Dendritic cell treated with granulocyte-macrophage colony-stimulating factor and Interleukin-4, amounts not matched to agents 40 ng/mL and 50 ng/mL, for 4 days (primary cell): ENCODE results near the gene ITGB3BP.

Experiments used
- H3K27ac Mint-ChIP-seq: one replicate; pipeline ENCODE4 v1.8.0; 2022; ENCODE audit warnings: mild to moderate bottlenecking, mixed read lengths
- H3K27me3 Mint-ChIP-seq: one replicate; pipeline ENCODE4 v1.8.0; 2022; ENCODE audit warnings: mild to moderate bottlenecking, mixed read lengths
- H3K36me3 Mint-ChIP-seq: one replicate; pipeline ENCODE4 v1.8.0; 2022; ENCODE audit warnings: low read depth, mixed read lengths
- H3K4me1 Mint-ChIP-seq: one replicate; pipeline ENCODE4 v1.8.0; 2022; ENCODE audit warnings: low read depth, mixed read lengths
- H3K4me3 Mint-ChIP-seq: one replicate; pipeline ENCODE4 v1.8.0; 2022; ENCODE audit warnings: mild to moderate bottlenecking, moderate library complexity, mixed read lengths
- H3K9me3 Mint-ChIP-seq: one replicate; pipeline ENCODE4 v1.8.0; 2022; ENCODE audit warnings: mixed read lengths
- intact Hi-C: fragments of 100-400 bp; cut with micrococcal nuclease; formaldehyde crosslinking; loops from one replicate; pipeline ENCODE4 v1.15.0; 2022

Gene ITGB3BP

GRCh38 chr1:63537006-63537405 lies 14.0 kb upstream of the ITGB3BP start:
- no peak overlapping the region for H3K27ac Mint-ChIP-seq
- intact Hi-C loops: loop anchor here (5.0 to 10.0 kb wide), 3 partner anchors 210 to 692 kb away; no protein-coding TSS in a partner anchor

GRCh38 chr1:63534406-63534805 lies 11.4 kb upstream of the ITGB3BP start:
- no peak overlapping the region for H3K4me3 Mint-ChIP-seq
- intact Hi-C loops: loop anchor here (10.0 kb wide), 2 partner anchors 620 to 690 kb away; no protein-coding TSS in a partner anchor
- no peak overlapping the region for H3K27ac Mint-ChIP-seq
- no peaks in the 10 kb centered on the region for H3K36me3 Mint-ChIP-seq
- no peaks in the 10 kb centered on the region for H3K27me3 Mint-ChIP-seq
- no peaks in the 10 kb centered on the region for H3K9me3 Mint-ChIP-seq
- H3K4me1 Mint-ChIP-seq: no peaks in the 10 kb centered on the region

More at GRCh38 chr1:63537006-63537405, 14.0 kb upstream of the ITGB3BP start:
- H3K36me3 Mint-ChIP-seq: no peaks in the 10 kb centered on the region
- H3K4me1 Mint-ChIP-seq: no peaks in the 10 kb centered on the region
- no peak overlapping the region for H3K4me3 Mint-ChIP-seq
- no peaks in the 10 kb centered on the region for H3K27me3 Mint-ChIP-seq
- no peaks in the 10 kb centered on the region for H3K9me3 Mint-ChIP-seq

GRCh38 chr1:63533931-63534330 lies 10.9 kb upstream of the ITGB3BP start:
- Mint-ChIP-seq H3K4me1 (no peaks in the 10 kb centered on the region), H3K4me3 (no peak overlapping the region)

GRCh38 chr1:63532727-63533126 lies 9.7 kb upstream of the ITGB3BP start:
- Mint-ChIP-seq H3K9me3 (no peaks in the 10 kb centered on the region), H3K36me3 (no peaks in the 10 kb centered on the region), H3K27ac (no peak overlapping the region)

More at GRCh38 chr1:63533931-63534330, 10.9 kb upstream of the ITGB3BP start:
- Mint-ChIP-seq H3K27ac (no peak overlapping the region), H3K27me3 (no peaks in the 10 kb centered on the region), H3K36me3 (no peaks in the 10 kb centered on the region), H3K9me3 (no peaks in the 10 kb centered on the region)
- intact Hi-C loops: loop anchor here (10.0 kb wide), 2 partner anchors 619 to 689 kb away; no protein-coding TSS in a partner anchor

GRCh38 chr1:63524201-63524600 lies 1.2 kb upstream of the ITGB3BP start:
- Mint-ChIP-seq H3K9me3 (no peaks in the 10 kb centered on the region), H3K4me1 (peaks cover 7% of the 10 kb centered on the region), H3K36me3 (peaks cover 10% of the 10 kb centered on the region), H3K27ac (peak overlapping the region; percentile 95), H3K27me3 (no peaks in the 10 kb centered on the region), H3K4me3 (no peak overlapping the region)
- intact Hi-C loops: no loop called here

More at GRCh38 chr1:63532727-63533126, 9.7 kb upstream of the ITGB3BP start:
- no peaks in the 10 kb centered on the region for H3K27me3 Mint-ChIP-seq
- no peak overlapping the region for H3K4me3 Mint-ChIP-seq
- H3K4me1 Mint-ChIP-seq: no peaks in the 10 kb centered on the region
- intact Hi-C loops: loop anchor here (10.0 kb wide), 2 partner anchors 618 to 688 kb away; no protein-coding TSS in a partner anchor

GRCh38 chr1:63523738-63524137 lies 713 bp upstream of the ITGB3BP start:
- no peaks in the 10 kb centered on the region for H3K9me3 Mint-ChIP-seq
- peak overlapping the region; percentile 86 for H3K4me3 Mint-ChIP-seq
- intact Hi-C loops: loop anchor here (2.0 kb wide), 2 partner anchors 157 to 197 kb away; partner anchors contain the start of gene ALG6
- H3K4me1 Mint-ChIP-seq: peaks cover 7% of the 10 kb centered on the region
- peak overlapping the region; percentile 95 for H3K27ac Mint-ChIP-seq
- H3K27me3 Mint-ChIP-seq: no peaks in the 10 kb centered on the region
- H3K36me3 Mint-ChIP-seq: peaks cover 10% of the 10 kb centered on the region

GRCh38 chr1:63516629-63517028 lies 6.4 kb downstream of the ITGB3BP start:
- no peaks in the 10 kb centered on the region for H3K36me3 Mint-ChIP-seq
- H3K4me3 Mint-ChIP-seq: no peak overlapping the region
- H3K4me1 Mint-ChIP-seq: no peaks in the 10 kb centered on the region
- H3K9me3 Mint-ChIP-seq: no peaks in the 10 kb centered on the region
- H3K27me3 Mint-ChIP-seq: no peaks in the 10 kb centered on the region
- no peak overlapping the region for H3K27ac Mint-ChIP-seq
- intact Hi-C loops: no loop called here

- no peak overlapping the region for H3K27ac Mint-ChIP-seq
- no peaks in the 10 kb centered on the region for H3K27me3 Mint-ChIP-seq
- no peak overlapping the region for H3K4me3 Mint-ChIP-seq
- no peaks in the 10 kb centered on the region for H3K4me1 Mint-ChIP-seq
- intact Hi-C loops: no loop called here
- no peaks in the 10 kb centered on the region for H3K36me3 Mint-ChIP-seq
- no peaks in the 10 kb centered on the region for H3K9me3 Mint-ChIP-seq
Measured at GRCh38 chr1:63512584-63512983, 10.4 kb downstream of the ITGB3BP start.

- intact Hi-C loops: no loop called here
- Mint-ChIP-seq H3K27ac (no peak overlapping the region), H3K9me3 (peaks cover 9% of the 10 kb centered on the region), H3K36me3 (peaks cover 13% of the 10 kb centered on the region), H3K27me3 (no peaks in the 10 kb centered on the region), H3K4me1 (no peaks in the 10 kb centered on the region), H3K4me3 (no peak overlapping the region)
Measured at GRCh38 chr1:63509718-63510117, 13.3 kb downstream of the ITGB3BP start.

- Mint-ChIP-seq H3K27me3 (no peaks in the 10 kb centered on the region), H3K4me1 (no peaks in the 10 kb centered on the region), H3K27ac (no peak overlapping the region), H3K4me3 (no peak overlapping the region), H3K36me3 (peaks cover 13% of the 10 kb centered on the region), H3K9me3 (peaks cover 9% of the 10 kb centered on the region)
- intact Hi-C loops: no loop called here
Measured at GRCh38 chr1:63506782-63507181, 16.2 kb downstream of the ITGB3BP start.

GRCh38 chr1:63501256-63501655 lies 21.8 kb downstream of the ITGB3BP start:
- Mint-ChIP-seq H3K4me1 (peaks cover 5% of the 10 kb centered on the region), H3K27me3 (no peaks in the 10 kb centered on the region), H3K27ac (no peak overlapping the region), H3K4me3 (no peak overlapping the region), H3K9me3 (peaks cover 9% of the 10 kb centered on the region), H3K36me3 (peaks cover 12% of the 10 kb centered on the region)
- intact Hi-C loops: no loop called here

GRCh38 chr1:63498106-63498505 lies 24.9 kb downstream of the ITGB3BP start:
- Mint-ChIP-seq H3K4me3 (no peak overlapping the region), H3K36me3 (no peaks in the 10 kb centered on the region), H3K4me1 (peaks cover 5% of the 10 kb centered on the region), H3K27ac (no peak overlapping the region), H3K9me3 (no peaks in the 10 kb centered on the region), H3K27me3 (no peaks in the 10 kb centered on the region)
- intact Hi-C loops: no loop called here

GRCh38 chr1:63497577-63497976 lies 25.4 kb downstream of the ITGB3BP start:
- peaks cover 7% of the 10 kb centered on the region for H3K4me1 Mint-ChIP-seq
- no peak overlapping the region for H3K27ac Mint-ChIP-seq
- no peak overlapping the region for H3K4me3 Mint-ChIP-seq
- H3K9me3 Mint-ChIP-seq: no peaks in the 10 kb centered on the region
- no peaks in the 10 kb centered on the region for H3K27me3 Mint-ChIP-seq
- H3K36me3 Mint-ChIP-seq: no peaks in the 10 kb centered on the region
- intact Hi-C loops: no loop called here

GRCh38 chr1:63487336-63488065 lies 35.5 kb downstream of the ITGB3BP start:
- Mint-ChIP-seq H3K36me3 (no peaks in the 10 kb centered on the region), H3K27ac (no peak overlapping the region), H3K4me3 (no peak overlapping the region), H3K9me3 (no peaks in the 10 kb centered on the region), H3K4me1 (peaks cover 2% of the 10 kb centered on the region), H3K27me3 (no peaks in the 10 kb centered on the region)
- intact Hi-C loops: no loop called here
